Body of pancreas (tissue), 4 donors: Measurements from ENCODE around the gene RPS19BP1.

Experiments
- POLR2A ChIP-seq, 3 donors: fragments of 450-650 bp; IDR thresholded peaks; one replicate each; pipeline ENCODE4 v1.6.1; 2016; ENCODE audit warnings: antibody characterized with exemption in 3 of 3, mild to moderate bottlenecking in 2 of 3
- TF ChIP-seq, protein P1 (sequence below), 7 experiments: fragments of 450-650 bp in 4 of 7; fragments of 200-600 bp in 3 of 7; sonication (generic) in 3 of 7; IDR thresholded peaks; one replicate each; pipeline ENCODE4 v1.5.1; 2016 to 2019; ENCODE audit warnings: antibody characterized with exemption in 7 of 7

DNA sequence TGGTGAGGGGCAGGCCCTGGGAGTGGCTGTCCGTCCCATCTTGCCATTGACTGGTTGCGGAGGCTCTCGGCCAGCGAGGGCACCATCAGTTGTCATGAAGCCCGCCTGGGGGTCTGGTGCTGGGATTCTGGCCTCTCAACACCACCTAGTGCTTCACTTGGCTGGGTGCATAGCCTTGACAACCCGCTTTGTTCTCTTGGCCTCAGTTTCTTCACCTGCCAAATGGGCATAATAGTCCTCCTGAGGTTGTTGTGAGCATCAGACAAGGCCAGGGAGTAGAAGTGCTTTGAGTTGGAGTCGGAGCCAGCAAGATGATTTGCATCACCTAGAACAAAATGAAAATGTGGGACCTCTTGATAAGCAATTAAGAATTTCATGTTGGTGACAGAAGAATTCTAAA is 36.5 kb upstream of the RPS19BP1 start:
- TF ChIP-seq POLR2A (IDR thresholded peaks at IDR 0.05): no peak
- TF ChIP-seq, protein P1, sequence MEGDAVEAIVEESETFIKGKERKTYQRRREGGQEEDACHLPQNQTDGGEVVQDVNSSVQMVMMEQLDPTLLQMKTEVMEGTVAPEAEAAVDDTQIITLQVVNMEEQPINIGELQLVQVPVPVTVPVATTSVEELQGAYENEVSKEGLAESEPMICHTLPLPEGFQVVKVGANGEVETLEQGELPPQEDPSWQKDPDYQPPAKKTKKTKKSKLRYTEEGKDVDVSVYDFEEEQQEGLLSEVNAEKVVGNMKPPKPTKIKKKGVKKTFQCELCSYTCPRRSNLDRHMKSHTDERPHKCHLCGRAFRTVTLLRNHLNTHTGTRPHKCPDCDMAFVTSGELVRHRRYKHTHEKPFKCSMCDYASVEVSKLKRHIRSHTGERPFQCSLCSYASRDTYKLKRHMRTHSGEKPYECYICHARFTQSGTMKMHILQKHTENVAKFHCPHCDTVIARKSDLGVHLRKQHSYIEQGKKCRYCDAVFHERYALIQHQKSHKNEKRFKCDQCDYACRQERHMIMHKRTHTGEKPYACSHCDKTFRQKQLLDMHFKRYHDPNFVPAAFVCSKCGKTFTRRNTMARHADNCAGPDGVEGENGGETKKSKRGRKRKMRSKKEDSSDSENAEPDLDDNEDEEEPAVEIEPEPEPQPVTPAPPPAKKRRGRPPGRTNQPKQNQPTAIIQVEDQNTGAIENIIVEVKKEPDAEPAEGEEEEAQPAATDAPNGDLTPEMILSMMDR (IDR thresholded peaks at IDR 0.05): no peak
